HG03378 (cell line): ENCODE data around the gene ANKRD55.
"Not testable (repeated sequence)": the region's sequence is repeated elsewhere in the genome, so short reads cannot be mapped to it uniquely, and the experiment has no call there.

Experiments
- ATAC-seq: cut with Tn5 transposase; IDR thresholded peaks from one replicate; pipeline ENCODE4 v1.9.1; 2021; ENCODE audit warnings: mild to moderate bottlenecking, moderate library complexity; ENCODE audit not compliant: unreplicated experiment

ANKRD55 gene

GRCh38 chr5:56253924-56254323 is 20.8 kb upstream of the ANKRD55 start:
- no peak for ATAC-seq

GRCh38 chr5:56253126-56253525 is 20.0 kb upstream of the ANKRD55 start:
- no peak for ATAC-seq

- ATAC-seq, result no peak
Measured at GRCh38 chr5:56251918-56252553, 18.9 kb upstream of the ANKRD55 start.

GRCh38 chr5:56251440-56251839 is 18.3 kb upstream of the ANKRD55 start:
- no peak for ATAC-seq

- no peak for ATAC-seq
Measured at GRCh38 chr5:56250011-56250410, 16.9 kb upstream of the ANKRD55 start.

- not testable (repeated sequence) for ATAC-seq
Measured at GRCh38 chr5:56249085-56249484, 16.0 kb upstream of the ANKRD55 start.

- ATAC-seq, result no peak
Measured at GRCh38 chr5:56247592-56247991, 14.5 kb upstream of the ANKRD55 start.

- ATAC-seq, result no peak
Measured at GRCh38 chr5:56246769-56247168, 13.6 kb upstream of the ANKRD55 start.

- no peak for ATAC-seq
Measured at GRCh38 chr5:56245481-56245880, 12.4 kb upstream of the ANKRD55 start.

GRCh38 chr5:56244627-56245026 is 11.5 kb upstream of the ANKRD55 start:
- ATAC-seq, result no peak

GRCh38 chr5:56242271-56242670 is 9.1 kb upstream of the ANKRD55 start:
- not testable (repeated sequence) for ATAC-seq

GRCh38 chr5:56232538-56232937 is 592 bp downstream of the ANKRD55 start:
- no peak for ATAC-seq

- ATAC-seq, result no peak
Measured at GRCh38 chr5:56230576-56230975, 2.6 kb downstream of the ANKRD55 start.

- ATAC-seq, result no peak
Measured at GRCh38 chr5:56229111-56229510, 4.0 kb downstream of the ANKRD55 start.

GRCh38 chr5:56228631-56229030 is 4.5 kb downstream of the ANKRD55 start:
- ATAC-seq, result no peak

- ATAC-seq, result no peak
Measured at GRCh38 chr5:56227691-56228090, 5.4 kb downstream of the ANKRD55 start.

GRCh38 chr5:56223298-56223697 is 9.8 kb downstream of the ANKRD55 start:
- not testable (repeated sequence) for ATAC-seq

GRCh38 chr5:56221601-56222000 is 11.5 kb downstream of the ANKRD55 start:
- ATAC-seq, result not testable (repeated sequence)

- no peak for ATAC-seq
Measured at GRCh38 chr5:56215019-56215830, 17.9 kb downstream of the ANKRD55 start.

- not testable (repeated sequence) for ATAC-seq
Measured at GRCh38 chr5:56213886-56214535, 19.1 kb downstream of the ANKRD55 start.

- no peak for ATAC-seq
Measured at GRCh38 chr5:56212130-56212879, 20.8 kb downstream of the ANKRD55 start.
